ENCODE results near the gene EIF2B1.

GRCh38 chr12:123681605-123682004 lies 48.1 kb upstream of the EIF2B1 start:
- TF ChIP-seq, protein P1, sequence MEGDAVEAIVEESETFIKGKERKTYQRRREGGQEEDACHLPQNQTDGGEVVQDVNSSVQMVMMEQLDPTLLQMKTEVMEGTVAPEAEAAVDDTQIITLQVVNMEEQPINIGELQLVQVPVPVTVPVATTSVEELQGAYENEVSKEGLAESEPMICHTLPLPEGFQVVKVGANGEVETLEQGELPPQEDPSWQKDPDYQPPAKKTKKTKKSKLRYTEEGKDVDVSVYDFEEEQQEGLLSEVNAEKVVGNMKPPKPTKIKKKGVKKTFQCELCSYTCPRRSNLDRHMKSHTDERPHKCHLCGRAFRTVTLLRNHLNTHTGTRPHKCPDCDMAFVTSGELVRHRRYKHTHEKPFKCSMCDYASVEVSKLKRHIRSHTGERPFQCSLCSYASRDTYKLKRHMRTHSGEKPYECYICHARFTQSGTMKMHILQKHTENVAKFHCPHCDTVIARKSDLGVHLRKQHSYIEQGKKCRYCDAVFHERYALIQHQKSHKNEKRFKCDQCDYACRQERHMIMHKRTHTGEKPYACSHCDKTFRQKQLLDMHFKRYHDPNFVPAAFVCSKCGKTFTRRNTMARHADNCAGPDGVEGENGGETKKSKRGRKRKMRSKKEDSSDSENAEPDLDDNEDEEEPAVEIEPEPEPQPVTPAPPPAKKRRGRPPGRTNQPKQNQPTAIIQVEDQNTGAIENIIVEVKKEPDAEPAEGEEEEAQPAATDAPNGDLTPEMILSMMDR (IDR thresholded peaks at IDR 0.05), result no peak
- no peak for TF ChIP-seq POLR2A (IDR thresholded peaks at IDR 0.05)
